Activated gamma-delta T cell treated with Interleukin-2 at 50 U/mL for 16 hours (primary cell): ENCODE results near the gene ZNF689.
"Not testable (repeated sequence)": the region's sequence is repeated elsewhere in the genome, so short reads cannot be mapped to it uniquely, and the experiment has no call there.

ENCODE experiments used
- DNase-seq: peaks from one replicate; pipeline ENCODE4 v3.0.0-alpha.2; 2020

ZNF689 gene

GRCh38 chr16:30633526-30633925 is 23.3 kb upstream of the ZNF689 start:
- DNase-seq = no peak

DNA sequence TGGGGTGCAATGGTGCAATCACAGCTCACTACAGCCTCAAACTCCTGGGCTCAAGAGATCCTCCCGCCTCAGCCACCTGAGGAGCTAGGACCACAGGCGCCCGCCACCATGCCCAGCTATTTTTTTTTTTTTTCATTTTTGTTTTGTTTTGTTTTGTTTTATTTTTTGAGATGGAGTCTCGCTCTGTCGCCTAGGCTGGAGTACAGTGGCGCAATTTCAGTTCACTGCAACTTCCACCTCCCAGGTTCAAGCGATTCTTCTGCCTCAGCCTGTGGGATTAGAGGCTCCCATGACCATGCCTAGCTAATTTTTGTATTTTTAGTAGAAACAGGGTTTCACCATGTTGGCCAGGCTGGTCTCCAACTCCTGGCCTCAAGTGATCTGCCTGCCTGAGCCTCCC is 22.3 kb upstream of the ZNF689 start:
- DNase-seq = not testable (repeated sequence)

DNA sequence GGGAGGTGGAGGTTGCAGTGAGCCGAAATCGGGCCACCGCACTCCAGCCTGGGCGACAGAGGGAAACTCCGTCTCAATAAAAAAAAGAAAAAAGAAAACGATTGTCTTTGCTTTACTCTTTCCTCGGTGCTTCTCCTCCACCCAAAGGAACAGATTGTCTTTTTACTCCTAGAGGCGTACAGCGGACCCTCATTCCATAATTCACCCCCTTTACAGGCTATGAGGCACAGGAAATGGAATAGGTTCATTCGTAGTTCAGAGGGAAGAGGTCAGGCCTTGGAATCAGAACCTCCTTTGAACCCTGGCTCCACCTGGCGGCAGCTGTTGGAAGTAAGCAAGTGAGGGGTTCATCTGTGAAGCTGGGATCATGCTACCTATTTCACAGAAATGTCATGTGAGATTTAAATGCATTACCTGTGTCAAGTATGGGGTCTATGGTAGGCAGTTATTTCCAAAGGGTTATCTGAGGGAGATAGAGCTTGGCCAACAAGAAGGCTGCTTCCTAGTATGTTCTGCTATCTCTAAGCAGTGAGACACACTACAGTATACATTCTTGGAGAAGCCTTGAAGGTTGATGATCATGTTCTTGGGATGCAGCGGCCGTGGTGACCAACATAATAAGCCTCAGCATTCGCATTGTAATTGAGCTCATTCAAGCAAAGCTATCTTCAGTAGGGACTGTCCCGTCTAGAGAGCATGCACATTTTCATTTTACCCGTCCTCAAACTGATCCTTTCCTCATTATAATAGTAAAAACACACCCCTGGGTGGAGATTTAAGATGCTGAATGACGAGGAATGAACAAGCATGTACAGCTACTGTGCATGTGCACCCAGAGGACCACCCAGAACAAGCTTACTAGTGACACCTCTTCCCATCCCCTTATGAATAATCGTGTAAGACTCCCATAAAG is 18.7 kb upstream of the ZNF689 start:
- peak; percentile 88 for DNase-seq

DNA sequence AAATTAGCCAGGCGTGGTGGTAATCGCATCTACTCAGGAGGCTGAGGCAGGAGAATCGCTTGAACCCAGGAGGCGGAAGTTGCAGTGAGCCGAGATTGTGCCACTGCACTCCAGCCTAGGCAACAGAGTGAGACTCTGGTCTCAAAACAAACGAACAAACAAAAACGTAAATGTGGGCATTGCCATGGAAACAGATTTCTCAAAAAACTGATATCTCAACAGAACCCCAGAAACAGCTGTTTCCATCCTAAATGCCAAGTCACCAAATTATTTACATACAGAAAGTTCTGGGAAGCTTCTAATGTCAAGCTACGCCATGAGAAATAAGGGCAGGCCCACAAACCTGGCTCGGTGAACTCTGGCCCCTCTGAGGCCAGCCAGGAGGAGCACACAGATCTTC is 16.0 kb upstream of the ZNF689 start:
- DNase-seq = no peak

- no peak for DNase-seq
Observed at GRCh38 chr16:30623536-30624283, 13.5 kb upstream of the ZNF689 start.

- DNase-seq = no peak
Observed at GRCh38 chr16:30622455-30623032, 12.4 kb upstream of the ZNF689 start.

DNA sequence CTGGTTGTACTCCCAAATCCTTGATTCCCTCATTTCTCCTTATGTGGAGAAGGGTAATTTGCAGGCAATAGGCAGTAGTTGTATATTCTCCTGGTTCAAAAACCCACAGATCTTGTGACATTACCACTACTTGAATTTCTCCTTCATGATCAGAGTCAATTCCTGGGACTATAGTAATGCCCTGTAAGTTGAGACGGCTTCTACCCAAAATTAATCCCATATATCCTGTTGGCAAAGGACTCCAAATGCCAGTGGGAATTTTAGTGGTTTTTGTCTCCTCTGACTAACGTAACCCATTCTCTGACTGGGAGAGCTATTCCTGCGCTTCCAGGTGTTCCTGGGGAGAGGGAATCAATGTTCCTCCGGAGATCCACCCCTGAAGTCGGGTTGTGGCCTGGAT is 11.6 kb upstream of the ZNF689 start:
- no peak for DNase-seq

GRCh38 chr16:30620169-30620568 is 10.0 kb upstream of the ZNF689 start:
- no peak for DNase-seq

DNA sequence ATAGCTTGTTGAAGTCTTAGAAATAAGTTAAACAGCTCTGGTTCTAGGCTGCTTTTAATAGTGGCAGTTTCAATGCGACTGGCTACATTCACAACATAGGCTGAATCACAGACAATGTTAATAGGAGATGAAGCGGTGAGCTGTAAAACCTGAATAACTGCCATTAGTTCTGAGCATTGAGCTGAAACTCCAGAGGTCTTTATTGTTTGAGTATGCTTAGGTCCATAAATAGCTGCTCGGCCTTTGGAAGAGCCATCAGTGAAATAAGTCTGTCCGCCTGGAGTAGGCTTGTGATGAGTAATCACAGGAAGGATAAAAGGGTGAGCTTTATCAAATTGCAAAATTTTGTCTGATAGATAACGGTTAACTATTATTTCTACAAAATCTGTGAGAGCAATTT is 9.4 kb upstream of the ZNF689 start:
- no peak for DNase-seq

- no peak for DNase-seq
Observed at GRCh38 chr16:30619202-30619601, 9.0 kb upstream of the ZNF689 start.

GRCh38 chr16:30615358-30616091 is 5.3 kb upstream of the ZNF689 start:
- DNase-seq = peak; percentile 52

- peak; percentile 22 for DNase-seq
Observed at GRCh38 chr16:30609002-30609925, 925 bp downstream of the ZNF689 start.

DNA sequence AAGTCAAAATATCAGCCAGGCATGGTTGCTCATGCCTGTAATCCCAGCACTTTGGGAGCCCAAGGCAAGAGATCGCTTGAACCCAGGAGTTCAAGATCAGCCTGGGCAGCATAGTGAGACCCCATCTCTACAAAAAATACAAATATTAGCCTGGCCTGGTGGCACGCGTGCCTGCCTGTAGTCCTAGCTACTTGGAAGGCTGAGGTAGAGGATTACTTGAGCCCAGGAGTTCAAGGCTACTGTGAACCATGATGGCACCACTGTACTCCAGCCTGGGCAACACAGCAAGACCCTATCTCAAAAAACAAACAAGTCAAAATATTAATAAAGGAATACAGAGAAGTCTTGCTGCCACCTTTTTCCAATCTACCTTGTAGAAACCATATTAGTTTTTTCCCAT is 4.2 kb downstream of the ZNF689 start:
- no peak for DNase-seq

DNA sequence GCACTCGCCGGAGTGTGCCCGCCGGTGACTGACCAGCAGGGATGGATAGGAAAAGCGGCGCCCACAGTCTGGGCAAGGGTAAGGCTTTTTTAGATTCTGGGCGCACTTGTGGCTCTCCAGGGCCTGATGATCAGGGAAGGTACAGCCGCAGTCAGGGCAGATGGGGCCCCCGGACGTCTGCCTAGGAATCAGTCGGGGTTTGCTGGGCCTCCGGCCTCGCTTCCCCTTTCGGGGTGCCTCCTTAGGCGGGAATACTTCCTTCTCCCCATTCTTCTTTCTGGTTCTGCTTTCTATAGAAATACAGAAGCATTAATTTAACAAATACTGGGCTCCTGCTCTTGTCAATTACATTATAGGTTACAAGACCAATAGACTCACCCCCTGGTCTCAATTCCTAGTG is 5.0 kb downstream of the ZNF689 start:
- no peak for DNase-seq

GRCh38 chr16:30604316-30604947 is 5.8 kb downstream of the ZNF689 start:
- no peak for DNase-seq

- DNase-seq = no peak
Observed at GRCh38 chr16:30603945-30604315, 6.3 kb downstream of the ZNF689 start.

- DNase-seq = no peak
Observed at GRCh38 chr16:30602616-30603277, 7.4 kb downstream of the ZNF689 start.

GRCh38 chr16:30601966-30602365 is 8.2 kb downstream of the ZNF689 start:
- DNase-seq = no peak

GRCh38 chr16:30600929-30601328 is 9.3 kb downstream of the ZNF689 start:
- no peak for DNase-seq

DNA sequence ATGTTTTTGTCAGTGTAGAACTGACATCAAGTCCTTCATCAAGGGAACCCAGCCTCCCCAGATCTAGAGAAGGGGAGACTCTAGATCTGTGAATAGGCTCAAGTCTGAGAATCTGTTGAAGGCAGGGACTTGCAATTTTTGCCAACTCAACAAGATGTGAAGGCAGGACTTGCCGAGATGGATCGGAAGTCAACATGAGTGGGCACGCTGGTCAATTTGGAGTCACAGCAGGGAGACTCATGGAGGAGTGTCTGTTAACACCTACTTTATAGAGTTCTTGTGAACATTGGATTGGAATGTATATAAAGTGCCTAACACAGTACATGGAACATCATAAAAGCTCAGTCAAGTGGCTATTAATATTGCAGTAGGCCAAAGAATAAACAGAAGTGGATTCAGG is 10.0 kb downstream of the ZNF689 start:
- no peak for DNase-seq

GRCh38 chr16:30592871-30593270 is 17.3 kb downstream of the ZNF689 start:
- DNase-seq = no peak
